GOT3 (cell line): Measurements from ENCODE around the gene SNX19.
A peak's percentile ranks its signal among the peaks of the same experiment; 100 is the strongest.
"Not testable (repeated sequence)": the region's sequence is repeated elsewhere in the genome, so short reads cannot be mapped to it uniquely, and the experiment has no call there.

Experiments
- DNase-seq: peaks from one replicate; lab custom pipeline; 2025; ENCODE audit warnings: mixed read lengths; lab: John Stamatoyannopoulos, UW

The SNX19 gene

GRCh38 chr11:130916238-130916855 lies at the start of gene SNX19:
SNX19 (minus strand) TSS chr11:130916479; CDS start chr11:130915939, 540 bp downstream.
- DNase-seq: peak; percentile 61

- DNase-seq: no peak
Observed at GRCh38 chr11:130964058-130964792, 47.9 kb upstream of the SNX19 start.

- DNase-seq: no peak
Observed at GRCh38 chr11:130947889-130948288, 31.6 kb upstream of the SNX19 start.

GRCh38 chr11:130947481-130947880 lies 31.2 kb upstream of the SNX19 start:
- no peak for DNase-seq

- DNase-seq: no peak
Observed at GRCh38 chr11:130947058-130947457, 30.8 kb upstream of the SNX19 start.

- peak; percentile 1 for DNase-seq
Observed at GRCh38 chr11:130945896-130946295, 29.6 kb upstream of the SNX19 start.

- no peak for DNase-seq
Observed at GRCh38 chr11:130940706-130941105, 24.4 kb upstream of the SNX19 start.

- DNase-seq: no peak
Observed at GRCh38 chr11:130937051-130937450, 20.8 kb upstream of the SNX19 start.

- DNase-seq: no peak
Observed at GRCh38 chr11:130932086-130932712, 15.9 kb upstream of the SNX19 start.

- no peak for DNase-seq
Observed at GRCh38 chr11:130924750-130925149, 8.5 kb upstream of the SNX19 start.

GRCh38 chr11:130920612-130921011 lies 4.3 kb upstream of the SNX19 start:
- not testable (repeated sequence) for DNase-seq

GRCh38 chr11:130918081-130918480 lies 1.8 kb upstream of the SNX19 start:
- no peak for DNase-seq

- no peak for DNase-seq
Observed at GRCh38 chr11:130916910-130917309, 631 bp upstream of the SNX19 start.

GRCh38 chr11:130915603-130916237 lies 559 bp downstream of the SNX19 start:
- no peak for DNase-seq

- DNase-seq: no peak
Observed at GRCh38 chr11:130913268-130913667, 3.0 kb downstream of the SNX19 start.

GRCh38 chr11:130912552-130912951 lies 3.7 kb downstream of the SNX19 start:
- DNase-seq: no peak

GRCh38 chr11:130911306-130911705 lies 5.0 kb downstream of the SNX19 start:
- no peak for DNase-seq

GRCh38 chr11:130909650-130910049 lies 6.6 kb downstream of the SNX19 start:
- no peak for DNase-seq

GRCh38 chr11:130908770-130909625 lies 7.3 kb downstream of the SNX19 start:
- no peak for DNase-seq

- DNase-seq: no peak
Observed at GRCh38 chr11:130908061-130908460, 8.2 kb downstream of the SNX19 start.

GRCh38 chr11:130907229-130907628 lies 9.1 kb downstream of the SNX19 start:
- DNase-seq: no peak

GRCh38 chr11:130906616-130907015 lies 9.7 kb downstream of the SNX19 start:
- no peak for DNase-seq
